ENCODE measurements around the gene HTRA3. TPM values are rescaled to one million over a fixed set of nuclear protein-coding genes. Genes with fewer than 3 reads are reported as not detected.

Gene HTRA3
- total and polyA plus RNA-seq, 2 of the 4 experiments (the other 2 are of a cell fraction), result 1.3 to 9.5 TPM

DNA sequence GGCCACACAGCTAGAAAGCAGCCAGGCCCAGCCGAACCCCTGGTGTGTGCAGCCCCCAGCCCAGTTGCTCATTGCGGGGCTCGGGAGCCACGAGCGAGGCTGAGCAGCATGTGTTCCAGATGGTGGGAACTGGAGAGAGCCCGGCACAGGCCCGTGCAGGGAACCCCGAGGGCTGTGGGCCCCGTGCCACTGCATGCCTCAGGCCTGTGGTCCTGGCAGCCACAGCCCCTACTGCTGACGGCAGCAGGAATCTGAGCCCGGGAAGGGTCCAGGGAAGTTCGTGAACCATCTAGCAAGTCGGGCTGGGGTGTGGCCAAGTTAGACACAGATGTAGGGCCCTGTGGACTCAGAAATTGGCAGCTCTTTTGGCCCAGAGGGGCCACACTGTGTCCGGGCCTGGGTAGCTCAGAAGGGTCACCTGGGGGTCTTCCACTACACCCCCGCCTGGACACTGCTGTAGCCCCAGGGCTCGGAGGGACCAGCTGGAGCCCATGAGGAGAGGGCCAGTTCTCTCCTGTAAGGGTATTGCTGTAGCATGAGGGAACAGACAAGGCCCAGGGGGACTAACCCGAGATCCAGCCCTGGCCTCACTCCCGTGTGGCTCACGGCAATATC lies 12.1 kb downstream of the HTRA3 start:
- H4K20me1 ChIP-seq (ENCODE audit: insufficient read depth, low read length), result no peaks in the 10 kb centered on the region
- no peaks in the 10 kb centered on the region for H3K36me3 ChIP-seq (ENCODE audit: control insufficient read depth, insufficient read depth, low read length)
- dilution Hi-C loops (cut with HindIII; ENCODE audit: low sequenced_read_pairs, unreplicated experiment) (no loop called here), in situ Hi-C loops (cut with MboI; ENCODE audit: low sequenced_read_pairs) (no loop called here), intact Hi-C loops (cut with micrococcal nuclease) (no loop called here)
- no peak overlapping the region for H2AK5ac ChIP-seq (ENCODE audit: low read depth, low read length)
- WGBS, 2 experiments (ENCODE audit: extremely low coverage in 2 of 2, insufficient read length in 1 of 2), result 44% methylated on average over 7 of the region's 19 CpGs; no CpG with 5 or more reads in 1 of the 2 experiments
- ChIA-PET CTCF (no interaction called here), POLR2A (ENCODE audit: unreplicated experiment) (no interaction called here)
- peaks cover 23% of the 10 kb centered on the region for H3K4me1 ChIP-seq (ENCODE audit: control insufficient read depth, insufficient read depth, low read length)
- no peaks in the 10 kb centered on the region for H3K9me3 ChIP-seq (ENCODE audit: control insufficient read depth, insufficient read depth, low read length)
- peaks cover 9% of the 10 kb centered on the region for H3K9me1 ChIP-seq (ENCODE audit: insufficient read depth, low read length)
- peaks cover 0 to 17% of the 10 kb centered on the region in 2 experiments; a peak in 2 of 4 replicates for H3K79me1 ChIP-seq (ENCODE audit: low read depth in 1 of 2, low read length in 2 of 2)
- H3K56ac ChIP-seq (ENCODE audit: extremely low read depth, insufficient read depth, low read length), result no peak overlapping the region
- H3K9ac ChIP-seq (ENCODE audit: low read depth, low read length), result no peak overlapping the region
- H2BK20ac ChIP-seq (ENCODE audit: low read depth, low read length), result no peak overlapping the region
- H2BK120ac ChIP-seq (ENCODE audit: low read depth, low read length), result peak overlapping the region; percentile 41
- no peak overlapping the region; the same call in 1 of the 2 replicates for H3K18ac ChIP-seq (ENCODE audit: low read depth, low read length)
- 0 out of 2 replicates have a peak overlapping the region, but pooled peaks have one; percentile 53 for H4K91ac ChIP-seq (ENCODE audit: insufficient read depth, low read depth, low read length)
- no TSS peak for BruUV-seq (replicated peaks)
- H3K27me3 ChIP-seq (ENCODE audit: control insufficient read depth, insufficient read depth, low read length), result no peaks in the 10 kb centered on the region
- H4K8ac ChIP-seq (ENCODE audit: low read depth in 2 of 2, low read length in 2 of 2), result no peak overlapping the region
- no peak overlapping the region for H3K27ac ChIP-seq (ENCODE audit: insufficient read depth, low read length)
- H2BK5ac ChIP-seq (ENCODE audit: low read depth, low read length, poor library complexity, severe bottlenecking), result no peak overlapping the region
- no peak overlapping the region for H3K4me2 ChIP-seq (ENCODE audit: low read depth, low read length)
- no peak overlapping the region for H3K23ac ChIP-seq (ENCODE audit: low read depth, low read length)
- no peak overlapping the region for H4K5ac ChIP-seq (ENCODE audit: low read depth, low read length)
- peak overlapping the region; percentile 53 for H2AFZ ChIP-seq (replicated peaks; ENCODE audit: low read length, poor library complexity)
- ATAC-seq (ENCODE audit: low read depth), result no peak
- H2BK15ac ChIP-seq (ENCODE audit: low read depth, low read length), result no peak overlapping the region; the same call in 2 of the 3 replicates
- no peak; the same call in 1 of the 2 replicates for TF ChIP-seq MXI1 (IDR thresholded peaks at IDR 0.05; ENCODE audit: borderline replicate concordance, low read depth, low read length)
- no peak for TF ChIP-seq FOS (IDR thresholded peaks at IDR 0.05; ENCODE audit: low read depth, low read length)
- peak; percentile 63; the same call in 1 of the 2 replicates for TF ChIP-seq BHLHE40 (IDR thresholded peaks at IDR 0.05; ENCODE audit: low read depth, low read length)
- no peak for TF ChIP-seq POLR2A (IDR thresholded peaks at IDR 0.05; ENCODE audit: low read depth, low read length)
- peak; percentile 74 for DNase-seq
- peak overlapping the region; percentile 56 for H2AK9ac ChIP-seq (replicated peaks; ENCODE audit: low read depth, low read length, poor library complexity)
- no peak overlapping the region for H3K4me3 ChIP-seq (ENCODE audit: insufficient read depth, low read depth, low read length)
- peak overlapping the region; percentile 60 for H3K4ac ChIP-seq (ENCODE audit: low read depth, low read length)
- H3K14ac ChIP-seq (replicated peaks; ENCODE audit: low read depth, low read length), result no peak overlapping the region

Data from IMR-90 (cell line).